ENCODE measurements around the gene ETS1.

GRCh38 chr11:128509621-128510389 is 77.6 kb downstream of the ETS1 start:
- TF ChIP-seq CTCF (IDR thresholded peaks at IDR 0.05) (no peak), POLR2A (IDR thresholded peaks at IDR 0.05) (no peak)

Data from Peyer's patch (tissue), 4 donors.